ENCODE measurements around the gene RAB1B. TPM values are rescaled to one million over a fixed set of nuclear protein-coding genes. Genes with fewer than 3 reads are reported as not detected.
"Not testable (repeated sequence)": the region's sequence is repeated elsewhere in the genome, so short reads cannot be mapped to it uniquely, and the experiment has no call there.

The RAB1B gene
- total RNA-seq, 1 donor from 2014 or later, result 152 TPM

GRCh38 chr11:66317322-66317722 is 48.9 kb downstream of the RAB1B start:
- no peak for DNase-seq (ENCODE audit: low read depth)
- H3K4me3 ChIP-seq (ENCODE audit: low read depth, low read length), result no peak overlapping the region
- no peak for TF ChIP-seq CTCF (conservative IDR thresholded peaks at IDR 0.05; ENCODE audit: low read depth, low read length)

- no peak overlapping the region for H3K4me3 ChIP-seq (ENCODE audit: low read depth, low read length)
- peak; percentile 18 for DNase-seq (ENCODE audit: low read depth)
- no peak for TF ChIP-seq CTCF (conservative IDR thresholded peaks at IDR 0.05; ENCODE audit: low read depth, low read length)
Measured at GRCh38 chr11:66317723-66318599, 49.5 kb downstream of the RAB1B start.

- TF ChIP-seq CTCF (conservative IDR thresholded peaks at IDR 0.05; ENCODE audit: low read depth, low read length), result no peak
Measured at GRCh38 chr11:66318600-66318970, 50.1 kb downstream of the RAB1B start.

GRCh38 chr11:66320289-66320688 is 51.9 kb downstream of the RAB1B start:
- not testable (repeated sequence) for H3K4me3 ChIP-seq (ENCODE audit: low read depth, low read length); DNase-seq (ENCODE audit: low read depth)

More at GRCh38 chr11:66318600-66318970, 50.1 kb downstream of the RAB1B start:
- no peak overlapping the region for H3K4me3 ChIP-seq (ENCODE audit: low read depth, low read length)
- DNase-seq (ENCODE audit: low read depth), result no peak

GRCh38 chr11:66320748-66321147 is 52.3 kb downstream of the RAB1B start:
- DNase-seq (ENCODE audit: low read depth); H3K4me3 ChIP-seq (ENCODE audit: low read depth, low read length): not testable (repeated sequence)

- no peak for DNase-seq (ENCODE audit: low read depth)
- TF ChIP-seq CTCF (conservative IDR thresholded peaks at IDR 0.05; ENCODE audit: low read depth, low read length), result no peak
- H3K4me3 ChIP-seq (ENCODE audit: low read depth, low read length), result no peak overlapping the region
Measured at GRCh38 chr11:66321606-66322005, 53.2 kb downstream of the RAB1B start.

- no peak for TF ChIP-seq CTCF (conservative IDR thresholded peaks at IDR 0.05; ENCODE audit: low read depth, low read length)
- no peak for DNase-seq (ENCODE audit: low read depth)
- no peak overlapping the region for H3K4me3 ChIP-seq (ENCODE audit: low read depth, low read length)
Measured at GRCh38 chr11:66322732-66323427, 54.4 kb downstream of the RAB1B start.

- TF ChIP-seq CTCF (conservative IDR thresholded peaks at IDR 0.05; ENCODE audit: low read depth, low read length), result no peak
- no peak for DNase-seq (ENCODE audit: low read depth)
- H3K4me3 ChIP-seq (ENCODE audit: low read depth, low read length), result no peak overlapping the region
Measured at GRCh38 chr11:66323684-66324083, 55.2 kb downstream of the RAB1B start.
